Panc1 (cell line): ENCODE measurements around the gene NARF. TPM values are rescaled to one million over a fixed set of nuclear protein-coding genes. Genes with fewer than 3 reads are reported as not detected.

Source experiments
- ATAC-seq: fragments of 200-7000 bp; cut with Tn5 transposase; 2 replicates; pipeline ENCODE4 v1.9.1; 2020; ENCODE audit warnings: mild to moderate bottlenecking, moderate library complexity
- BruUV-seq: library from RNA; stranded (reverse); fragments of 400-500 nt; replicated peaks from 2 replicates; lab custom pipeline; 2021; lab: Mats Ljungman, UMichigan
- CTCF ChIA-PET: fragments of 300-600 bp; sonication (Branson Sonifier 250); formaldehyde crosslinking; loops from one replicate; lab custom pipeline; 2022; ENCODE audit warnings: antibody characterized with exemption; lab: Charles Lee
- POLR2A ChIA-PET: fragments of 300-600 bp; sonication (Branson Sonifier 250); formaldehyde crosslinking; loops from one replicate; lab custom pipeline; 2022; ENCODE audit warnings: antibody characterized with exemption; lab: Charles Lee
- DNase-seq: peaks from one replicate; pipeline ENCODE4 v3.0.0-alpha.2; 2010; ENCODE audit warnings: low read depth, low spot score
- H3K27ac ChIP-seq: 2 replicates; pipeline ENCODE4 v1.5.1; 2011; ENCODE audit warnings: mild to moderate bottlenecking, low read length, inconsistent platforms
- H3K27me3 ChIP-seq: fragments of 200-500 bp; sonication (Bioruptor generic); 2 replicates; pipeline ENCODE4 v1.6.0; 2014; ENCODE audit warnings: low read length, inconsistent platforms; ENCODE audit not compliant: control insufficient read depth, insufficient read depth
- H3K36me3 ChIP-seq: fragments of 200-500 bp; sonication (Bioruptor generic); 2 replicates; pipeline ENCODE4 v1.5.1; 2014; ENCODE audit warnings: inconsistent platforms, mild to moderate bottlenecking, low read length, moderate library complexity; ENCODE audit not compliant: control insufficient read depth, insufficient read depth
- H3K4me1 ChIP-seq: 2 replicates; pipeline ENCODE4 v1.5.1; 2011; ENCODE audit warnings: inconsistent platforms, mild to moderate bottlenecking, low read length, moderate library complexity; ENCODE audit not compliant: control insufficient read depth, insufficient read depth
- H3K4me3 ChIP-seq, 2 experiments: 2 replicates each; pipeline ENCODE4 v1.5.1; 2011 to 2012; ENCODE audit warnings: low read depth in 2 of 2, low read length in 2 of 2, mild to moderate bottlenecking in 2 of 2, inconsistent platforms in 1 of 2, moderate library complexity in 1 of 2
- H3K9me3 ChIP-seq: fragments of 200-500 bp; sonication (Bioruptor generic); 2 replicates; pipeline ENCODE4 v1.5.1; 2014; ENCODE audit warnings: low read depth, mild to moderate bottlenecking, inconsistent platforms, low read length, moderate library complexity; ENCODE audit not compliant: control insufficient read depth, insufficient read depth
- POLR2AphosphoS5 ChIP-seq: IDR thresholded peaks from 2 replicates; pipeline ENCODE4 v1.6.1; 2012; ENCODE audit warnings: mild to moderate bottlenecking, low read depth, low read length, moderate library complexity
- SIN3A ChIP-seq: IDR thresholded peaks from 2 replicates; pipeline ENCODE4 v1.6.1; 2012; ENCODE audit warnings: low read depth, mild to moderate bottlenecking, low read length, moderate library complexity, borderline replicate concordance; ENCODE audit not compliant: insufficient read depth
- TCF7L2 ChIP-seq: IDR thresholded peaks from 2 replicates; pipeline ENCODE4 v1.6.1; 2011; ENCODE audit warnings: mild to moderate bottlenecking, low read depth, low read length, inconsistent platforms
- in situ Hi-C: cut with HindIII; loops from 2 replicates; pipeline ENCODE4 v1.10.0; 2016; ENCODE audit warnings: low sequenced_read_pairs, low pct_unique_long_range_greater_than_20kb
- intact Hi-C: fragments of 100-400 bp; cut with micrococcal nuclease; formaldehyde crosslinking; loops from one replicate; pipeline ENCODE4 v1.10.0; 2022; ENCODE audit not compliant: unreplicated experiment
- total RNA-seq: library from RNA; stranded (reverse); gene quantifications from one replicate; pipeline ENCODE4 v1.2.1, GENCODE V29; 2021; ENCODE audit not compliant: unreplicated experiment
- TF ChIP-seq, protein P1 (sequence below), 2 experiments: IDR thresholded peaks; 2 replicates each; pipeline ENCODE4 v1.6.1; 2011 to 2012; ENCODE audit warnings: low read depth in 2 of 2, control low read depth in 1 of 2, low read length in 1 of 2, mild to moderate bottlenecking in 1 of 2, moderate library complexity in 1 of 2; ENCODE audit not compliant: insufficient read depth in 1 of 2
- TF ChIP-seq, protein P2 (sequence below): fragments of 450-650 bp; IDR thresholded peaks from 2 replicates; pipeline ENCODE4 v1.5.1; 2017; ENCODE audit warnings: mild to moderate bottlenecking

Gene NARF
- total RNA-seq, 1 experiment from 2014 or later: 60.9 TPM

GRCh38 chr17:82439194-82439828, 19.2 kb upstream of the NARF start:
- no peaks in the 10 kb centered on the region for H3K36me3 ChIP-seq
- ChIA-PET CTCF (no interaction called here), POLR2A (no interaction called here)
- ATAC-seq (no peak), DNase-seq (no peak)
- H3K4me3 ChIP-seq: no peak overlapping the region
- no TSS peak for BruUV-seq
- intact Hi-C loops (no loop called here), in situ Hi-C loops (no loop called here)
- H3K4me1 ChIP-seq: peaks cover 5% of the 10 kb centered on the region; the same call in 1 of the 2 replicates
- no peak overlapping the region for H3K27ac ChIP-seq
- no peaks in the 10 kb centered on the region for H3K9me3 ChIP-seq
- no peaks in the 10 kb centered on the region for H3K27me3 ChIP-seq
- no peak for TF ChIP-seq TCF7L2
- no peak for TF ChIP-seq POLR2AphosphoS5
- TF ChIP-seq, protein P1, sequence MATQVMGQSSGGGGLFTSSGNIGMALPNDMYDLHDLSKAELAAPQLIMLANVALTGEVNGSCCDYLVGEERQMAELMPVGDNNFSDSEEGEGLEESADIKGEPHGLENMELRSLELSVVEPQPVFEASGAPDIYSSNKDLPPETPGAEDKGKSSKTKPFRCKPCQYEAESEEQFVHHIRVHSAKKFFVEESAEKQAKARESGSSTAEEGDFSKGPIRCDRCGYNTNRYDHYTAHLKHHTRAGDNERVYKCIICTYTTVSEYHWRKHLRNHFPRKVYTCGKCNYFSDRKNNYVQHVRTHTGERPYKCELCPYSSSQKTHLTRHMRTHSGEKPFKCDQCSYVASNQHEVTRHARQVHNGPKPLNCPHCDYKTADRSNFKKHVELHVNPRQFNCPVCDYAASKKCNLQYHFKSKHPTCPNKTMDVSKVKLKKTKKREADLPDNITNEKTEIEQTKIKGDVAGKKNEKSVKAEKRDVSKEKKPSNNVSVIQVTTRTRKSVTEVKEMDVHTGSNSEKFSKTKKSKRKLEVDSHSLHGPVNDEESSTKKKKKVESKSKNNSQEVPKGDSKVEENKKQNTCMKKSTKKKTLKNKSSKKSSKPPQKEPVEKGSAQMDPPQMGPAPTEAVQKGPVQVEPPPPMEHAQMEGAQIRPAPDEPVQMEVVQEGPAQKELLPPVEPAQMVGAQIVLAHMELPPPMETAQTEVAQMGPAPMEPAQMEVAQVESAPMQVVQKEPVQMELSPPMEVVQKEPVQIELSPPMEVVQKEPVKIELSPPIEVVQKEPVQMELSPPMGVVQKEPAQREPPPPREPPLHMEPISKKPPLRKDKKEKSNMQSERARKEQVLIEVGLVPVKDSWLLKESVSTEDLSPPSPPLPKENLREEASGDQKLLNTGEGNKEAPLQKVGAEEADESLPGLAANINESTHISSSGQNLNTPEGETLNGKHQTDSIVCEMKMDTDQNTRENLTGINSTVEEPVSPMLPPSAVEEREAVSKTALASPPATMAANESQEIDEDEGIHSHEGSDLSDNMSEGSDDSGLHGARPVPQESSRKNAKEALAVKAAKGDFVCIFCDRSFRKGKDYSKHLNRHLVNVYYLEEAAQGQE (IDR thresholded peaks at IDR 0.05; ENCODE audit: insufficient read depth in 1 of 2, low read depth in 2 of 2, low read length in 1 of 2): no peak
- TF ChIP-seq, protein P2, sequence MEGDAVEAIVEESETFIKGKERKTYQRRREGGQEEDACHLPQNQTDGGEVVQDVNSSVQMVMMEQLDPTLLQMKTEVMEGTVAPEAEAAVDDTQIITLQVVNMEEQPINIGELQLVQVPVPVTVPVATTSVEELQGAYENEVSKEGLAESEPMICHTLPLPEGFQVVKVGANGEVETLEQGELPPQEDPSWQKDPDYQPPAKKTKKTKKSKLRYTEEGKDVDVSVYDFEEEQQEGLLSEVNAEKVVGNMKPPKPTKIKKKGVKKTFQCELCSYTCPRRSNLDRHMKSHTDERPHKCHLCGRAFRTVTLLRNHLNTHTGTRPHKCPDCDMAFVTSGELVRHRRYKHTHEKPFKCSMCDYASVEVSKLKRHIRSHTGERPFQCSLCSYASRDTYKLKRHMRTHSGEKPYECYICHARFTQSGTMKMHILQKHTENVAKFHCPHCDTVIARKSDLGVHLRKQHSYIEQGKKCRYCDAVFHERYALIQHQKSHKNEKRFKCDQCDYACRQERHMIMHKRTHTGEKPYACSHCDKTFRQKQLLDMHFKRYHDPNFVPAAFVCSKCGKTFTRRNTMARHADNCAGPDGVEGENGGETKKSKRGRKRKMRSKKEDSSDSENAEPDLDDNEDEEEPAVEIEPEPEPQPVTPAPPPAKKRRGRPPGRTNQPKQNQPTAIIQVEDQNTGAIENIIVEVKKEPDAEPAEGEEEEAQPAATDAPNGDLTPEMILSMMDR: no peak
- TF ChIP-seq SIN3A: no peak

- no peak overlapping the region for H3K27ac ChIP-seq
- no TSS peak for BruUV-seq
- DNase-seq (no peak), ATAC-seq (no peak)
- H3K4me1 ChIP-seq: peaks cover 5% of the 10 kb centered on the region; the same call in 1 of the 2 replicates
- in situ Hi-C loops (no loop called here), intact Hi-C loops (no loop called here)
- H3K36me3 ChIP-seq: no peaks in the 10 kb centered on the region
- no peak overlapping the region for H3K4me3 ChIP-seq
- TF ChIP-seq TCF7L2: no peak
- TF ChIP-seq, protein P1 (IDR thresholded peaks at IDR 0.05; ENCODE audit: insufficient read depth in 1 of 2, low read depth in 2 of 2, low read length in 1 of 2): no peak
- TF ChIP-seq, protein P2: no peak
- no peak for TF ChIP-seq SIN3A
- TF ChIP-seq POLR2AphosphoS5: 0 out of 2 replicates have a peak, but pooled peaks have one; percentile 3
- H3K9me3 ChIP-seq: no peaks in the 10 kb centered on the region
- no peaks in the 10 kb centered on the region for H3K27me3 ChIP-seq
- POLR2A ChIA-PET: no interaction called here
- CTCF ChIA-PET: no interaction called here
Measured at GRCh38 chr17:82439829-82440365, 18.6 kb upstream of the NARF start.
